GM12874 (cell line): ENCODE results near the gene FLT4.

Experiments used
- CTCF ChIP-seq: IDR thresholded peaks from 2 replicates; pipeline ENCODE4 v1.5.1; 2011; ENCODE audit warnings: low read depth, mild to moderate bottlenecking, control low read depth, low read length, moderate library complexity; ENCODE audit not compliant: insufficient read depth

FLT4 gene

GRCh38 chr5:180586870-180587269, 62.5 kb downstream of the FLT4 start:
- TF ChIP-seq CTCF: no peak

GRCh38 chr5:180586204-180586603, 63.2 kb downstream of the FLT4 start:
- TF ChIP-seq CTCF: no peak

- no peak for TF ChIP-seq CTCF
Measured at GRCh38 chr5:180583738-180584137, 65.7 kb downstream of the FLT4 start.

- no peak for TF ChIP-seq CTCF
Measured at GRCh38 chr5:180580681-180581080, 68.7 kb downstream of the FLT4 start.

GRCh38 chr5:180575571-180575970, 73.8 kb downstream of the FLT4 start:
- no peak for TF ChIP-seq CTCF

GRCh38 chr5:180568914-180569313, 80.5 kb downstream of the FLT4 start:
- TF ChIP-seq CTCF: no peak

GRCh38 chr5:180563994-180564393, 85.4 kb downstream of the FLT4 start:
- TF ChIP-seq CTCF: no peak

- no peak for TF ChIP-seq CTCF
Measured at GRCh38 chr5:180558232-180558631, 91.2 kb downstream of the FLT4 start.
